Endothelial cell of umbilical vein (primary cell): ENCODE results near the gene SEPTIN10.

Experiments used
- CTCF ChIP-seq, 2 donors: IDR thresholded peaks; 1 replicate in 1 of 2; 2 replicates in 1 of 2; pipeline ENCODE4 v1.5.1; 2011; ENCODE audit warnings: low read length in 2 of 2, mild to moderate bottlenecking in 2 of 2, moderate library complexity in 2 of 2, control low read depth in 1 of 2, inconsistent platforms in 1 of 2, low read depth in 1 of 2; ENCODE audit not compliant: insufficient read depth in 1 of 2; ENCODE audit errors: extremely low read depth in 1 of 2
- POLR2AphosphoS5 ChIP-seq: IDR thresholded peaks from 2 replicates; pipeline ENCODE4 v1.6.1; 2012; ENCODE audit warnings: low read depth, mild to moderate bottlenecking, control low read depth, low read length, moderate library complexity; ENCODE audit not compliant: insufficient read depth

DNA sequence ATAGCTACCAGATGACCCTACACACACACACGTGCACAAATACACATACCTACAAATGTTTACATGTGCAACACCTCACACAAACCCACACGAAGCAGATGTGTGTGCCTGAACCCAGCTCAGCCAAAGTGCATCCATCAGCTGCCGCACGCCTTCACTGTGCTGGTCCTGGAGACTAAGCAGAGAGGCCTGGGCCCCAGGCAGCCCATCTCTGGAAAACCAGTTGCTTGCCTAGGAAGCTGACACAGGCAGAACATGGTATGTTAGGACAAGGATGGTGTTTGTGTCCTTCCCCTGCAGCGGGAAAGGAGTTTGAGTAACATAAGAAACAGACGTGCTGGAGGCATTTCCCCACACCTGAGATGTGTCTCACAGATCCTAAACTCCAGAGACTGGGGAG, 86.7 kb downstream of the SEPTIN10 start:
- TF ChIP-seq CTCF (IDR thresholded peaks at IDR 0.05; ENCODE audit: extremely low read depth in 1 of 2, insufficient read depth in 1 of 2, low read depth in 1 of 2, low read length in 2 of 2) (no peak), POLR2AphosphoS5 (no peak)
